Measurements from ENCODE around the gene INS.

DNA sequence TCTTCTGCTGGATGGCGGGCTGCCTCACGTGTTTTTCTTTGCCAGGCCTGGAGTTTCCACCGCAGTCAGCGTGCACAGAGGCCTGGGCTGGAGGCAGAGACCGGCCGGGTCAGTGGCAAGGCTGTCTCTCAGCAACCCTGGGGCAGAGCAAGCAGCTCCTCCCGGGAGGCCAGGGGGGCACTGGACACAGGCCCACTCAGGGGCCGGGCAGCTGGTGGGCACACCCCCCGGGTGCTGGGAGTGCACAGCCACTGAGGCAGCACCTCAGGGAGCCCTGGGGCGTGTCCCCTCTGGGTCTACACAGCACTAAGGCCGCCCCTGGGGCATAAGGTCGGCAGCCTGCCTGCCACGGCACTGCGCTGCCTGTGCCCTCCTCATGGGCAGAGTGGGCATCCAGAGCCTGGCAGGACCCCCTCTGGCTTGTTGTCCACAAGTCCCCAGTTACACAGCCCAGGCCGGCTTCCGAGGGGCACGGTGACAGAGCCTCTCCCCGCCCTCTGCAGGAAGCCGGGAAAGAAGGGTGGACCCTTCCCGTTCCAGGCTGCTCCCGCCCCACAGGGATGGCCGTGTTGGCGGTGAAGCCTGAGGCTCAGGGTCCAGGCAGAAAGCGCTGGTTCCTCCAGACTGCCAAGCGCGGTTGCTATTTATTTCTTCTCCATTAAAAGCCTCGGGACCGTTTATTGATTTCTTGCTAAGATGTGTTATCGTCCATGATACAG is 29.1 kb upstream of the INS start:
- TF ChIP-seq POLR2A (IDR thresholded peaks at IDR 0.05) = no peak
- TF ChIP-seq CTCF (IDR thresholded peaks at IDR 0.05) = no peak

All from upper lobe of left lung (tissue), 4 donors.